ENCODE data around the gene STK32B. TPM values are rescaled to one million over a fixed set of nuclear protein-coding genes. Genes with fewer than 3 reads are reported as not detected.

STK32B gene
- total RNA-seq, 4 donors from 2014 or later, result 0.09 to 3.2 (median 0.38) TPM; not detected in 1

DNA sequence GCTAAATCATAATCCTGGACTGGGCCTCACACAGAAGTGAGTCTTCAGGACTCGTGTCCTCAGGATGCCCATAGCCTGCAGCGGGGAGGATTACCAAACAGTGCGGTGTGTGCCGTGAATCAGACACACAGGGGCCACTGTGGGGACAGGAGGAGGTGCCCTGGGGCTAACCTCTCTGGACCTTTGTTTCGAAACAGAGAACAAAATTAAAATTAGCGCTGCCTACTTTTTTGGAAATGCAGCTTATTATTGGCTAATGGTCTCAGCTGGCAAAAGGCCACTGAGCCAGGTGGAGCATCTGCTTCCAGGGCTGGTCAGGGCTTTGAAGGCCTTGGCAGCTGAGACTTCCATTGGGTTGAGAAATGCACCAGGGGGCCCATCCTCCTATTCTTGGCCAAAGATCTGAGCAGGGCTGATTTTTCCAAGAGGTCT lies 420.9 kb downstream of the STK32B start:
- TF ChIP-seq POLR2A (IDR thresholded peaks at IDR 0.05), result no peak
- TF ChIP-seq, protein P1, sequence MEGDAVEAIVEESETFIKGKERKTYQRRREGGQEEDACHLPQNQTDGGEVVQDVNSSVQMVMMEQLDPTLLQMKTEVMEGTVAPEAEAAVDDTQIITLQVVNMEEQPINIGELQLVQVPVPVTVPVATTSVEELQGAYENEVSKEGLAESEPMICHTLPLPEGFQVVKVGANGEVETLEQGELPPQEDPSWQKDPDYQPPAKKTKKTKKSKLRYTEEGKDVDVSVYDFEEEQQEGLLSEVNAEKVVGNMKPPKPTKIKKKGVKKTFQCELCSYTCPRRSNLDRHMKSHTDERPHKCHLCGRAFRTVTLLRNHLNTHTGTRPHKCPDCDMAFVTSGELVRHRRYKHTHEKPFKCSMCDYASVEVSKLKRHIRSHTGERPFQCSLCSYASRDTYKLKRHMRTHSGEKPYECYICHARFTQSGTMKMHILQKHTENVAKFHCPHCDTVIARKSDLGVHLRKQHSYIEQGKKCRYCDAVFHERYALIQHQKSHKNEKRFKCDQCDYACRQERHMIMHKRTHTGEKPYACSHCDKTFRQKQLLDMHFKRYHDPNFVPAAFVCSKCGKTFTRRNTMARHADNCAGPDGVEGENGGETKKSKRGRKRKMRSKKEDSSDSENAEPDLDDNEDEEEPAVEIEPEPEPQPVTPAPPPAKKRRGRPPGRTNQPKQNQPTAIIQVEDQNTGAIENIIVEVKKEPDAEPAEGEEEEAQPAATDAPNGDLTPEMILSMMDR (IDR thresholded peaks at IDR 0.05), result no peak
- Histone ChIP-seq H3K27me3 (no peaks in the 10 kb centered on the region), H3K4me1 (no peaks in the 10 kb centered on the region), H3K4me3 (no peak overlapping the region), H3K9me3 (no peaks in the 10 kb centered on the region), H3K27ac (no peak overlapping the region), H3K36me3 (no peaks in the 10 kb centered on the region)
- WGBS, 2 donors, result 76 to 79% methylated on average over 4 to 6 of the region's 6 CpGs
- DNase-seq, result no peak
- intact Hi-C loops (cut with DNase I), result no loop called here

DNA sequence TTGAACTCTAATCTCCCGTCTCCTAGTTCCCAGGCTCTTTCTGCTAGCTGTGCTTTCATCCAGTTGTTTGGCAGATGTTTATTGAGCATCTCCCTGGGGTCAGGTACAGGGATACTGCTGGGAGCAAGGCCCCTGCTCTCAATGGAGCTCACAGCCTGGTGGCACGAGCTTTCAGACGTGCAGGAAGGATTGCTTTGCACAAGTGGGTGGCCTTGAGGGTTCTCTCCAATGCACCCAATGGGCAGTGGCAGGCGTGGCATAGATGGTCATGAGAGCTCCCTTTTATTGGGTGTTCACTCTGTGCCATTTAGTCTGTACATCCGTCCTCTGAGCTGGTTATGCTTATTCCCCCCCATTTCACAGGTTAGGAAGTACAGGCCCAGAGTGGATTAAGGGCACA lies 421.8 kb downstream of the STK32B start:
- no peak overlapping the region for H3K4me3 ChIP-seq
- H3K27me3 ChIP-seq, result no peaks in the 10 kb centered on the region
- intact Hi-C loops (cut with DNase I), result no loop called here
- no peak for DNase-seq
- H3K27ac ChIP-seq, result no peak overlapping the region
- no peak for TF ChIP-seq POLR2A (IDR thresholded peaks at IDR 0.05)
- TF ChIP-seq, protein P1 (IDR thresholded peaks at IDR 0.05), result no peak
- no peaks in the 10 kb centered on the region for H3K36me3 ChIP-seq
- 73 to 93% methylated on average over 1 of the region's 5 CpGs for WGBS, 2 donors
- no peaks in the 10 kb centered on the region for H3K9me3 ChIP-seq
- H3K4me1 ChIP-seq, result no peaks in the 10 kb centered on the region

DNA sequence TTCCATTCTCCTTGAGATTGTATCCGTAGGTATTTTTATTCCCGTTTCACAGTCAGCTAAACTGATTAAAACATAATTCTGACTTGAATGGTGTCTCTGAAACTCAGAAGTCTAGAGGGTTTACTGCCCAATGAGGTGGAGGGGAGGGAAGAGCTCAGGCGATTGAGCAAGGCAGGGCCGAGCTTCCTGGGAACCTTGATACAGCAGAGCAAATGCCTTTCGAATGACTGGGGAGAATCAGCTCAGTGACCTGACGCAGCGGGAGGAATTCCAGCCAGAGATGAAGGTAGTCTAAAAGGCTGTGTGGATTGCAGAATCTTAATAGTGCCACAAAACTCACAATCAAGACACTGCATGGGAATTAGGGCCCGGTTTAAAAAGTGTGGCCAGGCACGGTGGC lies 423.5 kb downstream of the STK32B start:
- no peaks in the 10 kb centered on the region for H3K36me3 ChIP-seq
- TF ChIP-seq POLR2A (IDR thresholded peaks at IDR 0.05), result no peak
- TF ChIP-seq, protein P1 (IDR thresholded peaks at IDR 0.05), result no peak
- H3K9me3 ChIP-seq, result peaks cover 0 to 11% (median 0%) of the 10 kb centered on the region in 3 donors
- no peak overlapping the region for H3K27ac ChIP-seq
- no peak for DNase-seq
- WGBS, 2 donors, result 86 to 90% methylated on average over 9 of the region's 9 CpGs
- no peaks in the 10 kb centered on the region for H3K27me3 ChIP-seq
- intact Hi-C loops (cut with DNase I), result no loop called here
- no peaks in the 10 kb centered on the region for H3K4me1 ChIP-seq
- H3K4me3 ChIP-seq, result no peak overlapping the region

GRCh38 chr4:5477613-5478012 lies 426.3 kb downstream of the STK32B start:
- Histone ChIP-seq H3K4me3 (no peak overlapping the region), H3K27me3 (no peaks in the 10 kb centered on the region), H3K27ac (no peak overlapping the region), H3K4me1 (no peaks in the 10 kb centered on the region), H3K9me3 (peaks cover 0 to 11% (median 0%) of the 10 kb centered on the region in 3 donors), H3K36me3 (no peaks in the 10 kb centered on the region)
- 68 to 69% methylated on average over 3 to 8 of the region's 8 CpGs for WGBS, 2 donors
- TF ChIP-seq, protein P1 (IDR thresholded peaks at IDR 0.05), result no peak
- TF ChIP-seq POLR2A (IDR thresholded peaks at IDR 0.05), result no peak
- intact Hi-C loops (cut with DNase I), result no loop called here
- DNase-seq, result no peak

GRCh38 chr4:5478169-5478568 lies 426.9 kb downstream of the STK32B start:
- intact Hi-C loops (cut with DNase I), result no loop called here
- no peak for DNase-seq
- 61 to 72% methylated on average over 4 of the region's 4 CpGs for WGBS, 2 donors

More at GRCh38 chr4:5478169-5478568, 426.9 kb downstream of the STK32B start:
- H3K4me1 ChIP-seq, result no peaks in the 10 kb centered on the region
- peaks cover 0 to 11% (median 0%) of the 10 kb centered on the region in 3 donors for H3K9me3 ChIP-seq
- H3K27me3 ChIP-seq, result no peaks in the 10 kb centered on the region
- no peak overlapping the region for H3K27ac ChIP-seq
- no peak for TF ChIP-seq POLR2A (IDR thresholded peaks at IDR 0.05)
- TF ChIP-seq, protein P1 (IDR thresholded peaks at IDR 0.05), result no peak
- no peaks in the 10 kb centered on the region for H3K36me3 ChIP-seq
- H3K4me3 ChIP-seq, result no peak overlapping the region
